MM.1S (cell line): ENCODE measurements around the gene ARFIP1.

ENCODE experiments used
- CTCF ChIP-seq: fragments of 300-600 bp; sonication (generic); IDR thresholded peaks from 2 replicates; pipeline ENCODE4 v1.5.1; 2016; ENCODE audit warnings: antibody characterized with exemption, low read length, mixed read lengths
- EZH2 ChIP-seq: fragments of 300-600 bp; sonication (generic); optimal IDR thresholded peaks from 2 replicates; pipeline ENCODE3; 2017; ENCODE audit warnings: low read depth, mild to moderate bottlenecking, antibody characterized with exemption, low read length, mixed read lengths

DNA sequence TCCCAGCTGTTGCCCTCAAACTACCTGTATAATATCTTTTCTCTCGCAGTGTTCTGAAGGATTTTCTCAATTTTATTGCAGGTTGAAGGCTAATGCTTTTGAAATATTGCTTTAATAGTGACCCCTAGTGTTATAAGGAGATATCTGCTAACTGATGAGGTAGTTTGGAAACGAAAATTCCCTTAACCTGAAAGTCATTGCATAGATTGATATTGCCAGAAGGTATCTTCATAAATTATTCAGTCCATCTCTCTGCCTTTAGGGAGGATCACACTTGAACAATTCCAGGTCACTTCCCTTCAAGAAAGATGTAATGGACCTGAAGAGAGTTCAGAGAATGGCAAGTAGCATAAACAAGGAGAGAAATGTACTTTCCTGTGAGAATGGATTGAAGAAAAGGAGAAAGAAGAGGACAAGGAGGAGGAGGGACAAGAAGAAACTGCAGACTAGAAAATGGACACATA lies 44.3 kb upstream of the ARFIP1 start:
- peak; percentile 72 for TF ChIP-seq CTCF
- TF ChIP-seq EZH2 = no peak
